Muscle of back (tissue), 11 donors: ENCODE results near the gene GRK3. TPM values are rescaled to one million over a fixed set of nuclear protein-coding genes. Genes with fewer than 3 reads are reported as not detected.
A peak's percentile ranks its signal among the peaks of the same experiment; 100 is the strongest.
"Not testable (repeated sequence)": the region's sequence is repeated elsewhere in the genome, so short reads cannot be mapped to it uniquely, and the experiment has no call there.

ENCODE experiments used
- DNase-seq, 3 donors: peaks; one replicate each; pipeline versions ENCODE4 v3.0.0 to v3.0.0-alpha.2; 2013
- polyA plus RNA-seq, 10 donors: library from polyadenylated mRNA; unstranded; fragments of 120-200 nt; gene quantifications; one replicate each; pipeline ENCODE4 v1.2.1, GENCODE V29; 2013; ENCODE audit not compliant: insufficient read length in 10 of 10

The GRK3 gene
- polyA plus RNA-seq, 10 donors, result 6.2 to 14.3 (median 8.1) TPM

GRCh38 chr22:25548866-25549464 is 15.5 kb upstream of the GRK3 start:
- no peak for DNase-seq

GRCh38 chr22:25551396-25551795 is 13.1 kb upstream of the GRK3 start:
- DNase-seq, result no peak

DNA sequence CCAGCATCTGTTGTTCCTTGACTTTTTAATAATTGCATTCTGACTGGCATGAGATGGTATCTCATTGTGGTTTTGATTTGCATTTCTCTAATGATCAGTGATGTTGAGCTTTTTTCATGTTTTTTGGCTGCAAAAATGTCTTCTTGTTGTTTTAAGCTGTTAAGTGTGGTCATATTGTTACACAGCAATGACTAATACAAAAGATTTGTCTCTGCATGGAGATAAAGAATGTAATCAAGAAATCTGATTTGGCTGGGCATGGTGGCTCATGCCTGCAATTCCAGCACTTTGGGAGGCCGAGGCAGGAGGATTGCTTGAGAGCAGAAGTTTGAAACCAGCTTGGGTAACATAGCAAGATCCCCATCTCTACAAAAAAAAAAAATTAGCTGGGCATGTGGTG is 12.1 kb upstream of the GRK3 start:
- DNase-seq, result not testable (repeated sequence)

DNA sequence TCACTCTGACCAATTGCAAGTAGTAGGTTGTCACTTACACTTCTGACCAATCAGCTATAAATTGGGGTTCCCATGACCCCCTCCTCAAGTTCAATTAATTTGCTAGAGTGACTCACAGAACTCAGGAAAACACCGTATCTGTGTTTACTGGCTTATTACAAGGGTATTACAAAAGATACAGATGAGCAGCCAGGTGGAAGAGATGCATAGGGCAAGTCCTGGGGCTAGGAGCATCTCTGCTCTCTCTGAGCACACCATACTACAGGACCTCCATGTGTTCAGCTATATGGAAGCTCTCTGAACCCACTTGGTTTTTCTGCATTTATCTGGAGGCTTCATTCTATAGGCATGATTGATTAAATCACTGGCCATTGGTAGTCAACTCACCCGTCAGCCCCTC is 11.3 kb upstream of the GRK3 start:
- no peak for DNase-seq

- DNase-seq, result peak in 1 of 3 donors; percentile 57
Measured at GRCh38 chr22:25554238-25554671, 10.2 kb upstream of the GRK3 start.

GRCh38 chr22:25554689-25555088 is 9.8 kb upstream of the GRK3 start:
- DNase-seq, result peak in 1 of 3 donors; percentile 41

DNA sequence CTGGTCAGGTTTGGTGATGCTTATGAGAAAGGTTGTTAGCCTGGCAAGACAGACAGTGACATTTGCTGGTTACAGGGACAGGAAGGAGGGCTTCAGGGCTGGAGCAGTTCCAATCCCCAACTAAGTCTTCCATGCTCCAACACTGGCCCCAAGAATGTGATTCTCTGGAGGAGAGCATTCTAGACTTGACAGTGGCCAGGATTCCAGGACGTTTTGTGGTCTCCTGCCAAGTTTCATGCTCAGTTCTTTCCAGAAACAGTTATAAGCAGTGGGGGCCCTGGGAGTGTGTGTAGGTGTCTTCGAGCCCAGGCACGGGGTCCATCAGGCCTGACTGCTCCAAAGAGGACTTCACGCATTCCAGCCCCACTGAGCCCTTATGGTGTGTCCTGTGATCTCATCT is 8.9 kb upstream of the GRK3 start:
- peak in 2 of 3 donors; percentile 36 to 75 for DNase-seq

- DNase-seq, result no peak
Measured at GRCh38 chr22:25557218-25557617, 7.3 kb upstream of the GRK3 start.

DNA sequence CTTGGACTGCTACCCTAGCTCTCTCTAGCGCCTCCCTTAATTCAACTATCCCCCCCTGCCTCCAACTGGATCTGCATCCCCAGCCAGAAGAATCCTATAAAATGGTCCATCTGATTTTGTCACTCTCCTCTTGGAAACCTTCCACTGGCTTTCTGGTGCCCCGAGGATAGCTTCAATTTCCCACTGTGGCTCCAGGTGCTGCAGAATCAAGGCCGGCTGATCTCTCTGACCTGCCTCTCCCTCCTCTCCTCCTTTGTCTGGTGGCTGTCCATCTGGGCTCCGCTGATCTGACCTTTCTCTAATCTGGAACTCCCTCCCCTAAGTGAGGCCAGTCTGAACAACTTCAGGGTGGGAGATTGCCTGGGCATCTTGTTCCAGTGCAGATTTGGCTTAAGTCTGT is 6.1 kb upstream of the GRK3 start:
- DNase-seq, result no peak

GRCh38 chr22:25559910-25560309 is 4.6 kb upstream of the GRK3 start:
- DNase-seq, result not testable (repeated sequence)

- DNase-seq, result not testable (repeated sequence)
Measured at GRCh38 chr22:25561182-25561581, 3.3 kb upstream of the GRK3 start.

- DNase-seq, result not testable (repeated sequence)
Measured at GRCh38 chr22:25561927-25562326, 2.5 kb upstream of the GRK3 start.

GRCh38 chr22:25562966-25563760 is 1.3 kb upstream of the GRK3 start:
- DNase-seq, result peak in 1 of 3 donors; percentile 39

DNA sequence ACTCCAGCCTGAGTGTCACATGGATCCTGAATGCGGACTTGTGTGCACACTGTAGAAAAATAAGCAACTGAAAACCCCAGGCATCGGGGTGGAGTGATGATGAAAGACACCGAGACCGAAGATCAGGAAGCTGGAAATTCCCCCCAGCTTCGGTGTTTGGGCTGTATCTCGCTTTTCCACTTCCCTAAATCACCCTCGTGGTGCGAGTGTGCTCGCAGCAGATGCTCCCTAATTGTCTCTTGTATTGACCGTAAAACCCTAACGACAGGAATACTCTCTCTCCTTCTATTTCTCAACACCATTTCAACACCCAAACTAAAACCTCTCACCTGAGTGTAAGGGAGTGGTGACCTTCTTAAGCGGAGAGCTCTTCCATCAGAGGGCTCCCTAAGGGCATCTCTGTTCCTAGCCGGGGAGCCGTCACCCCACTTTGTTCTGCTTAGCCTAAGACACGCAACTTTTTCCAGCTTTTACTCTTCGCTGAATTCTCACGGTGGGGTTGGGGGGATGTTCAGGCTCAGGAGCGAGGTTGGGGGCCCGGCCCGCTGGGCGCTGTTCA is 635 bp upstream of the GRK3 start:
- peak in 1 of 3 donors; percentile 66 for DNase-seq

DNA sequence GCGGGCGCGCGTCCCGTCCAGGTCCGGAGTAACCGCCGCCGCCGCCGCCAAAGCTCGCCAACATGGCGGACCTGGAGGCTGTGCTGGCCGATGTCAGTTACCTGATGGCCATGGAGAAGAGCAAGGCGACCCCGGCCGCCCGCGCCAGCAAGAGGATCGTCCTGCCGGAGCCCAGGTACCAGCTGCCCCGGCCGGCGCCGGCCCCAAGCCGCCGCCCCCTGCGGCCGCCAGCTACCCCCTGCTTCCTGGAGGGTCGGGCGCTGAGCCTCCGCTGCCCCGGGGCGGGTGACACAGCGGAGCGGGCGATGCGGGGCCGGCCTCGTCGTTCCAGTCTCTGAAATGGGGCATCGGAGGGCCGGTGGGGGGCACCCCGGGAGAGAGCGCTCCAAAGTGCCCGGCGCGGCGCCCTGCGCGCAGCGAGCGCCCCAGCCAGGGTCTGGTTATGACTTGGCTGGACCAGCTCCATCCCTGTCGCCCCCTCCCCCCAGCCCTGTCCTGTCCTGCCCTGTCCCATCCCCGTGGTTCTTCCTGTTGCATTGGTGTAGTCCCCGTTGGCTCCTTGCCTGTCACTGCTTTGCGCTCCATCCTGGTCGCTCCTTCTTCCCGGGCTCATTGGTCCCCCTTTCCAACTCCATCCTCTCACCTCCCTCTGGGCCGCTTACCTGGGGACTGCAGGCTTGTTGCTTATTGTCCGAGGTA is 653 bp downstream of the GRK3 start:
- DNase-seq, result peak in 2 of 3 donors; percentile 33 to 72

GRCh38 chr22:25566186-25566897 is 1.9 kb downstream of the GRK3 start:
- DNase-seq, result no peak

DNA sequence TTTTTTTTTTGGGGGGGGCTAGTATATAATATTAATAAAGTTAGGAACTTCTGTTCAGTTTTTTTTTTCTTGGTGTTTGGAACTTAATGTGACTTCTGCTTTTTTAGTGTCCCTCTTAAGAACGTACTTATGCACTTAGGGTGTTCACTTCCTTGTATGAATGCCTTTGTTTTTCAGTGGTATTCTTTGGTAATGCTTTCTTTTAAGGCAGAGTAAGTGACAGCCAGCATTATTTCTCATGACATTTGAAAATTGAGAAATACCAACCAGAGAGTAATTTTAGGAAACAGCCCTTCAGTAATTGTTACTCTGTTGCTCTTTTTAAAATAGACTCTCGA is 2.4 kb downstream of the GRK3 start:
- no peak for DNase-seq

DNA sequence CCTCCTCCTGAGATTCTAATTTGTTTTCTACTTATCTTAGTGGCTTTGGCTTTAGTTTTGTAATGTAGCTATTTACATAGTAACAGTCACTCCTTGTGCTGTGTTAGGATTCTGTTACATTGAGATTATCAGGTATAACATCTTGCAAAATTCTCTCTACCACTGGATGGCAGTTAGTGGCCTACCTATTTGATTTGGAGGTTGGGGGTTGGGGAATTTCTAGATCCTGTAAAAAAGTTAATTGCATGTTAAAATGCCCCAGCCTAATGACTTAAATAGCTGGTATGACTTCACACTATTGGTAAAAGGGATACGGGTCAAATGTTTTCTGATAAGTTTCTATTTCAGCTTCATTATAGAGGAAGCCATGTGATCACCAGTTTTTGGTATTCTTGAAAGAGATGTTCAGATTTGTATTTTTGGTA is 2.8 kb downstream of the GRK3 start:
- DNase-seq, result no peak

DNA sequence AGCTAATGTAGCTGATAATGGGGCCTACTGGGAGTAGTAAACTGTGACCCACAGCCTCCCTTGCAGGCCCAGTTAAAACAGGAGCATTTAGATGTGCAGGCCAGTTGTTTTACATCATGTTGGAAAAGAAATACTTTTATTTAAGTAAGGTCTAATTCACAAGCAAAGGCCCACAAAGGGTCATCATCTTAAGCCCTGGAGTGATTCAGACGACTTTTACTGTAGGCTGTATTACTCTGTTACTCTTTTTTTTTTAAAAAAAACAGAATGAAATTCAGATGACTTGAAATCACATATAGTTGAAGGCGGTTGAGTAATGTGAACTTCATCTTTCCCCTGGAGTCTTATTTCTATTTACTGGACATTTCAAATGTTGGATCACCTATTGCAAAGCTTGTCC is 3.6 kb downstream of the GRK3 start:
- DNase-seq, result peak in 1 of 3 donors; percentile 27

- peak; percentile 62 to 85 (median 62) for DNase-seq
Measured at GRCh38 chr22:25569361-25569760, 4.9 kb downstream of the GRK3 start.

GRCh38 chr22:25569983-25570382 is 5.5 kb downstream of the GRK3 start:
- DNase-seq, result no peak

- no peak for DNase-seq
Measured at GRCh38 chr22:25570486-25570885, 6.0 kb downstream of the GRK3 start.
